HCT116 (cell line): Measurements from ENCODE around the gene CDC14B.

ENCODE experiments used
- EZH2 ChIP-seq: fragments of 200-600 bp; sonication (generic); IDR thresholded peaks from 2 replicates; pipeline ENCODE4 v1.6.1; 2017; ENCODE audit warnings: antibody characterized with exemption, mixed run types
- POLR2A ChIP-seq: IDR thresholded peaks from 2 replicates; pipeline ENCODE4 v1.7.0; 2011; ENCODE audit warnings: borderline replicate concordance; ENCODE audit not compliant: insufficient read depth, insufficient read length; ENCODE audit errors: extremely low read depth
- RAD21 ChIP-seq: IDR thresholded peaks from 2 replicates; pipeline ENCODE4 v1.6.1; 2012; ENCODE audit warnings: low read depth, mild to moderate bottlenecking

DNA sequence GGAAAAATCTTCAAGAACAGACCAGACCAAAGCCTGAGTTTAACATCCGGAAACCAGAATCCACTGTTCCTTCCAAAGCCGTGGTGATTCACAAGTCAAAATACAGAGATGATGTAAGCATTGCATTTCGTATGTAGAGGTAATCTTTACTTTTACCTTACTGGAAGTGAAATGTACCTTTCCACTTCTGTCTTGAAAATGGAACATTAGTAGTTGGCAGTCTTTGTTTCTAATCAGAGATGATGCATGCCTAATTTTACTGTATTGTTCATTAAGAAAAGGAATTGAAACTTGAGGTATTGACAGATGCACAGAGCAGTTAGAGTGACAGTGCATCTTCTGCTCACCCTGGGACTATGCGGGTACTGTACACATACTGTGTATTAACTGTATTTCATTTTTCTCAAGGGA, 135.1 kb downstream of the CDC14B start:
- TF ChIP-seq EZH2 (no peak), RAD21 (no peak), POLR2A (no peak)
